PC-9 (cell line): ENCODE measurements around the gene ZDHHC3.

Source experiments
- EZH2 ChIP-seq: fragments of 200-600 bp; sonication (generic); IDR thresholded peaks from 2 replicates; pipeline ENCODE4 v1.8.0; 2017; ENCODE audit warnings: antibody characterized with exemption, low read depth
- TF ChIP-seq, protein P1 (sequence below): fragments of 200-600 bp; sonication (generic); conservative IDR thresholded peaks from 2 replicates; pipeline ENCODE4 v1.6.1; 2017; ENCODE audit warnings: mixed run types, antibody characterized with exemption, mild to moderate bottlenecking, moderate library complexity

DNA sequence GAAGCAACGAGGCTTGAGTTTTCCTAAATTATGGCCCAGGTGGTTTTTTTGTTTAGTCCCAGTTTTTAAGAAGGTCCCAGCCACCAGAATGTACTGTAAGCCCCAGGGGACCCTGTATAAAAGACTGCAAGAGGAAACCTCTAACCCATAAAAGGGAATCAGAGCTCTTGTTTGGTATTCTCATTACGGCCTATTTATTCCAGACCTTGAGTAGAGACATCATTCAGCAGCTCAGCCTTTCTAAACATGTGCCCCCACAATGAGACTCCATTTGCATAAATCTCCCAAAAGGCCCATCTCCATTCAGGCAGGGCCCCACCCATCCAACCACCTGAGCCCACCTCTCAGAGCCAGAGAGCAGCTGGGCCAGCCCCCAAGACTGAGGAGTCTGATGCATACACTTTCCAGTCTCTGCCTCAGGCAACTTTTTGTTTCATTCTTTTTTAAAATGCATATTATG is 25.7 kb downstream of the ZDHHC3 start:
- TF ChIP-seq, protein P1, sequence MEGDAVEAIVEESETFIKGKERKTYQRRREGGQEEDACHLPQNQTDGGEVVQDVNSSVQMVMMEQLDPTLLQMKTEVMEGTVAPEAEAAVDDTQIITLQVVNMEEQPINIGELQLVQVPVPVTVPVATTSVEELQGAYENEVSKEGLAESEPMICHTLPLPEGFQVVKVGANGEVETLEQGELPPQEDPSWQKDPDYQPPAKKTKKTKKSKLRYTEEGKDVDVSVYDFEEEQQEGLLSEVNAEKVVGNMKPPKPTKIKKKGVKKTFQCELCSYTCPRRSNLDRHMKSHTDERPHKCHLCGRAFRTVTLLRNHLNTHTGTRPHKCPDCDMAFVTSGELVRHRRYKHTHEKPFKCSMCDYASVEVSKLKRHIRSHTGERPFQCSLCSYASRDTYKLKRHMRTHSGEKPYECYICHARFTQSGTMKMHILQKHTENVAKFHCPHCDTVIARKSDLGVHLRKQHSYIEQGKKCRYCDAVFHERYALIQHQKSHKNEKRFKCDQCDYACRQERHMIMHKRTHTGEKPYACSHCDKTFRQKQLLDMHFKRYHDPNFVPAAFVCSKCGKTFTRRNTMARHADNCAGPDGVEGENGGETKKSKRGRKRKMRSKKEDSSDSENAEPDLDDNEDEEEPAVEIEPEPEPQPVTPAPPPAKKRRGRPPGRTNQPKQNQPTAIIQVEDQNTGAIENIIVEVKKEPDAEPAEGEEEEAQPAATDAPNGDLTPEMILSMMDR = no peak
- no peak for TF ChIP-seq EZH2
